Naive thymus-derived CD4-positive, alpha-beta T cell (primary cell): ENCODE measurements around the gene PIGH. TPM values are rescaled to one million over a fixed set of nuclear protein-coding genes. Genes with fewer than 3 reads are reported as not detected.
"Not testable (repeated sequence)": the region's sequence is repeated elsewhere in the genome, so short reads cannot be mapped to it uniquely, and the experiment has no call there.

Experiments
- ATAC-seq: fragments of 150-1000 bp; cut with Tn5 transposase; 2 replicates; pipeline ENCODE4 v1.10.0; 2021; ENCODE audit warnings: mild to moderate bottlenecking, moderate library complexity
- CTCF ChIA-PET: fragments of 350-600 bp; sonication (Branson Sonifier 250); formaldehyde crosslinking; loops from one replicate; lab custom pipeline; 2021; ENCODE audit warnings: antibody characterized with exemption; lab: Charles Lee
- POLR2A ChIA-PET: fragments of 350-600 bp; sonication (Branson Sonifier 250); formaldehyde crosslinking; loops from one replicate; lab custom pipeline; 2021; ENCODE audit warnings: antibody characterized with exemption, inconsistent platforms; lab: Charles Lee
- DNase-seq, 9 donors: peaks; one replicate each; pipeline versions ENCODE4 v3.0.0 to v3.0.0-alpha.2; 2020 to 2022; ENCODE audit warnings: mixed read lengths in 1 of 9
- H3K27ac ChIP-seq: one replicate; pipeline ENCODE4 v1.7.0; 2013; ENCODE audit warnings: mild to moderate bottlenecking, low read depth, low read length, moderate library complexity
- H3K27me3 ChIP-seq, 2 donors: one replicate each; pipeline ENCODE4 v1.7.0; 2013; ENCODE audit warnings: low read length in 2 of 2, mild to moderate bottlenecking in 2 of 2, moderate library complexity in 2 of 2; ENCODE audit not compliant: control insufficient read depth in 2 of 2, insufficient read depth in 2 of 2
- H3K36me3 ChIP-seq, 3 experiments: 1 replicate in 2 of 3; 2 replicates in 1 of 3; pipeline ENCODE4 v1.7.0; 2013; ENCODE audit warnings: low read length in 3 of 3, mild to moderate bottlenecking in 3 of 3, moderate library complexity in 1 of 3; ENCODE audit not compliant: insufficient read depth in 3 of 3, control insufficient read depth in 2 of 3
- H3K4me1 ChIP-seq, 2 donors: one replicate each; pipeline ENCODE4 v1.7.0; 2013; ENCODE audit warnings: low read length in 2 of 2, mild to moderate bottlenecking in 2 of 2, moderate library complexity in 1 of 2; ENCODE audit not compliant: control insufficient read depth in 2 of 2, insufficient read depth in 2 of 2
- H3K4me3 ChIP-seq: 2 replicates; pipeline ENCODE4 v1.7.0; 2013; ENCODE audit warnings: mild to moderate bottlenecking, low read length
- H3K9me3 ChIP-seq, 3 experiments: 1 replicate in 2 of 3; 2 replicates in 1 of 3; pipeline ENCODE4 v1.7.0; 2013; ENCODE audit warnings: low read length in 3 of 3; ENCODE audit not compliant: control insufficient read depth in 2 of 3
- H3K27ac Mint-ChIP-seq, 9 donors: one replicate each; pipeline ENCODE4 v1.8.0; 2020 to 2022; ENCODE audit warnings: mixed read lengths in 9 of 9, mild to moderate bottlenecking in 8 of 9, moderate library complexity in 5 of 9, inconsistent platforms in 2 of 9
- H3K27me3 Mint-ChIP-seq, 5 donors: one replicate each; pipeline ENCODE4 v1.8.0; 2021 to 2022; ENCODE audit warnings: mixed read lengths in 5 of 5, mild to moderate bottlenecking in 1 of 5
- H3K36me3 Mint-ChIP-seq, 5 donors: one replicate each; pipeline ENCODE4 v1.8.0; 2020 to 2022; ENCODE audit warnings: mixed read lengths in 5 of 5, mild to moderate bottlenecking in 3 of 5, inconsistent platforms in 1 of 5
- H3K4me1 Mint-ChIP-seq, 7 donors: one replicate each; pipeline ENCODE4 v1.8.0; 2020 to 2022; ENCODE audit warnings: mixed read lengths in 7 of 7, mild to moderate bottlenecking in 3 of 7, inconsistent platforms in 1 of 7
- H3K4me3 Mint-ChIP-seq, 10 donors: one replicate each; pipeline ENCODE4 v1.8.0; 2020 to 2022; ENCODE audit warnings: mild to moderate bottlenecking in 10 of 10, mixed read lengths in 10 of 10, moderate library complexity in 6 of 10, inconsistent platforms in 2 of 10
- H3K9me3 Mint-ChIP-seq, 11 donors: one replicate each; pipeline ENCODE4 v1.8.0; 2020 to 2022; ENCODE audit warnings: mixed read lengths in 11 of 11, mild to moderate bottlenecking in 4 of 11, inconsistent platforms in 1 of 11, moderate library complexity in 1 of 11
- intact Hi-C, 2 donors: fragments of 100-400 bp; cut with micrococcal nuclease; formaldehyde crosslinking; loops; one replicate each; pipeline ENCODE4 v1.15.1; 2023
- polyA plus RNA-seq, 2 donors: library from polyadenylated mRNA; unstranded; fragments of 300-500 nt; fragmentation: Illumina TruSeq; gene quantifications; one replicate each; pipeline ENCODE4 v1.2.3, GENCODE V29; 2021
- total RNA-seq, 6 experiments: library from RNA in 5 of 6; stranded (reverse) in 5 of 6; gene quantifications; 1 replicate in 5 of 6; 2 replicates in 1 of 6; pipeline ENCODE4 v1.2.3 and lab custom pipeline; 2021 to 2026

PIGH gene
- total and polyA plus RNA-seq, 7 experiments from 2014 or later = 14.3 to 42.1 (median 33.0) TPM

- H3K36me3 ChIP-seq = peaks cover 0 to 3% (median 0%) of the 10 kb centered on the region in 3 experiments
- DNase-seq = no peak
- H3K9me3 ChIP-seq = no peaks in the 10 kb centered on the region
- H3K27ac ChIP-seq = no peak overlapping the region
- no peaks in the 10 kb centered on the region for H3K27me3 ChIP-seq
- ChIA-PET CTCF (no interaction called here), POLR2A (no interaction called here)
- H3K4me1 ChIP-seq = peaks cover 15 to 16% of the 10 kb centered on the region in 2 donors
- peaks cover 0 to 4% (median 0%) of the 10 kb centered on the region in 11 donors for H3K9me3 Mint-ChIP-seq
- H3K4me3 ChIP-seq = no peak overlapping the region
- peaks cover 0 to 11% (median 0%) of the 10 kb centered on the region in 5 donors for H3K27me3 Mint-ChIP-seq
- peaks cover 12 to 28% (median 22%) of the 10 kb centered on the region in 7 donors for H3K4me1 Mint-ChIP-seq
- peak overlapping the region in 2 of 10 donors; percentile 25 to 45 for H3K4me3 Mint-ChIP-seq
- intact Hi-C loops = loop anchor here (5.0 kb wide), 2 partner anchors 214 to 361 kb away; partner anchors contain the start of genes PALS1 (in 1 of the 2), RAD51B (in 1 of the 2) and ZFYVE26 (in 1 of the 2)
- H3K36me3 Mint-ChIP-seq = peaks cover 0 to 2% (median 0%) of the 10 kb centered on the region in 5 donors
- no peak overlapping the region for H3K27ac Mint-ChIP-seq
- no peak for ATAC-seq
These were observed 3.0 kb upstream of the PIGH start for GRCh38 chr14:67602995-67603545.

GRCh38 chr14:67602076-67602475 is 2.0 kb upstream of the PIGH start:
- peak overlapping the region in 5 of 9 donors; percentile 12 to 39 (median 26) for H3K27ac Mint-ChIP-seq
- H3K27ac ChIP-seq = no peak overlapping the region
- H3K9me3 Mint-ChIP-seq = peaks cover 0 to 4% (median 0%) of the 10 kb centered on the region in 11 donors
- H3K4me1 ChIP-seq = peaks cover 16 to 22% of the 10 kb centered on the region in 2 donors
- ATAC-seq (no peak), DNase-seq (no peak)
- H3K9me3 ChIP-seq = no peaks in the 10 kb centered on the region
- peaks cover 20 to 38% (median 30%) of the 10 kb centered on the region in 7 donors for H3K4me1 Mint-ChIP-seq
- peaks cover 0 to 3% (median 0%) of the 10 kb centered on the region in 3 experiments for H3K36me3 ChIP-seq
- H3K27me3 ChIP-seq = no peaks in the 10 kb centered on the region
- peak overlapping the region in 4 of 10 donors; percentile 32 to 55 (median 42) for H3K4me3 Mint-ChIP-seq
- ChIA-PET POLR2A (no interaction called here), CTCF (interaction anchor here (0.9 kb wide), 1 partner anchor 102 kb away, joined by 3 read pairs; no protein-coding TSS in a partner anchor)
- no peak overlapping the region for H3K4me3 ChIP-seq
- intact Hi-C loops = loop anchor here (5.0 kb wide), 2 partner anchors 215 to 360 kb away; partner anchors contain the start of genes PALS1 (in 1 of the 2), RAD51B (in 1 of the 2) and ZFYVE26 (in 1 of the 2)
- H3K36me3 Mint-ChIP-seq = peaks cover 0 to 2% (median 0%) of the 10 kb centered on the region in 5 donors
- H3K27me3 Mint-ChIP-seq = peaks cover 0 to 11% (median 0%) of the 10 kb centered on the region in 5 donors

- not testable (repeated sequence) for DNase-seq, H3K9me3 ChIP-seq, H3K27me3 ChIP-seq, H3K36me3 Mint-ChIP-seq, ATAC-seq, H3K9me3 Mint-ChIP-seq, H3K36me3 ChIP-seq
- Histone ChIP-seq H3K4me1 (peaks cover 16 to 22% of the 10 kb centered on the region in 2 donors), H3K4me3 (peak overlapping the region; percentile 70), H3K27ac (peak overlapping the region; percentile 86)
- intact Hi-C loops = loop anchor here (1.0 to 5.0 kb wide), 12 partner anchors 16 to 358 kb away; partner anchors contain the start of genes ARG2 (in 2 of the 2), RDH11 (in 2 of the 2), VTI1B (in 2 of the 2) and ZFYVE26 (in 2 of the 2)
- Mint-ChIP-seq H3K4me1 (peaks cover 26 to 52% (median 42%) of the 10 kb centered on the region in 7 donors), H3K27me3 (peaks cover 0 to 11% (median 0%) of the 10 kb centered on the region in 5 donors), H3K4me3 (peak overlapping the region; percentile 87 to 100 (median 98)), H3K27ac (peak overlapping the region; percentile 87 to 99 (median 97))
- ChIA-PET POLR2A (interaction anchor here (0.7 to 2.5 kb wide), 13 partner anchors 9 to 241 kb away, joined by 3 to 17 read pairs (median 6); partner anchors contain the start of genes ARG2, ATP6V1D, EIF2S1 and RDH11), CTCF (interaction anchor here (0.5 to 1.9 kb wide), 12 partner anchors 12 to 184 kb away, joined by 3 to 13 read pairs (median 4); partner anchors contain the start of gene ARG2)
These were observed 500 bp upstream of the PIGH start for GRCh38 chr14:67600562-67600974.

- no peaks in the 10 kb centered on the region for H3K27me3 Mint-ChIP-seq
- peak overlapping the region in 4 of 9 donors; percentile 16 to 34 (median 23) for H3K27ac Mint-ChIP-seq
- peaks cover 14 to 17% of the 10 kb centered on the region in 2 donors for H3K4me1 ChIP-seq
- no peaks in the 10 kb centered on the region for H3K27me3 ChIP-seq
- DNase-seq = no peak
- H3K9me3 ChIP-seq = no peaks in the 10 kb centered on the region
- H3K36me3 Mint-ChIP-seq = peaks cover 0 to 21% (median 8%) of the 10 kb centered on the region in 5 donors
- no peak for ATAC-seq
- H3K9me3 Mint-ChIP-seq = no peaks in the 10 kb centered on the region
- ChIA-PET POLR2A (no interaction called here), CTCF (no interaction called here)
- peak overlapping the region in 1 of 10 donors; percentile 28 for H3K4me3 Mint-ChIP-seq
- intact Hi-C loops = no loop called here
- no peak overlapping the region for H3K27ac ChIP-seq
- H3K4me3 ChIP-seq = no peak overlapping the region
- H3K4me1 Mint-ChIP-seq = peaks cover 26 to 53% (median 42%) of the 10 kb centered on the region in 7 donors
- H3K36me3 ChIP-seq = peaks cover 0 to 40% (median 14%) of the 10 kb centered on the region in 3 experiments
These were observed 4.7 kb downstream of the PIGH start for GRCh38 chr14:67595392-67595791.

- intact Hi-C loops, H3K9me3 ChIP-seq, H3K27me3 ChIP-seq, ATAC-seq, POLR2A ChIA-PET, H3K27ac ChIP-seq, CTCF ChIA-PET, H3K9me3 Mint-ChIP-seq, H3K4me3 ChIP-seq, DNase-seq, H3K27me3 Mint-ChIP-seq, H3K4me3 Mint-ChIP-seq: not testable (repeated sequence)
- H3K36me3 ChIP-seq = peaks cover 0 to 54% (median 16%) of the 10 kb centered on the region in 3 experiments
- H3K27ac Mint-ChIP-seq = peak overlapping the region in 1 of 9 donors; percentile 22
- H3K4me1 Mint-ChIP-seq = peaks cover 16 to 38% (median 31%) of the 10 kb centered on the region in 7 donors
- peaks cover 4 to 13% of the 10 kb centered on the region in 2 donors for H3K4me1 ChIP-seq
- H3K36me3 Mint-ChIP-seq = peaks cover 0 to 31% (median 12%) of the 10 kb centered on the region in 5 donors
These were observed 6.4 kb downstream of the PIGH start for GRCh38 chr14:67593650-67594049.

GRCh38 chr14:67589204-67589770 is 10.8 kb downstream of the PIGH start:
- POLR2A ChIA-PET = no interaction called here
- H3K9me3 ChIP-seq = no peaks in the 10 kb centered on the region
- no peaks in the 10 kb centered on the region for H3K27me3 ChIP-seq
- CTCF ChIA-PET = interaction anchor here (0.6 to 1.2 kb wide), 5 partner anchors 10 to 116 kb away, joined by 3 to 4 read pairs (median 3); partner anchors contain the start of gene PIGH
- Mint-ChIP-seq H3K9me3 (no peaks in the 10 kb centered on the region), H3K4me3 (no peak overlapping the region), H3K27ac (peak overlapping the region in 1 of 9 donors; percentile 70), H3K27me3 (no peaks in the 10 kb centered on the region), H3K36me3 (peaks cover 0 to 36% (median 7%) of the 10 kb centered on the region in 5 donors), H3K4me1 (peaks cover 0 to 4% (median 0%) of the 10 kb centered on the region in 7 donors)
- no peaks in the 10 kb centered on the region for H3K4me1 ChIP-seq
- no peak for DNase-seq
- ATAC-seq = no peak
- intact Hi-C loops = no loop called here
- peaks cover 10 to 57% (median 16%) of the 10 kb centered on the region in 3 experiments for H3K36me3 ChIP-seq
- no peak overlapping the region for H3K27ac ChIP-seq
- H3K4me3 ChIP-seq = no peak overlapping the region
